ENCODE measurements around the gene ITGAL.

- TF ChIP-seq, protein P1, sequence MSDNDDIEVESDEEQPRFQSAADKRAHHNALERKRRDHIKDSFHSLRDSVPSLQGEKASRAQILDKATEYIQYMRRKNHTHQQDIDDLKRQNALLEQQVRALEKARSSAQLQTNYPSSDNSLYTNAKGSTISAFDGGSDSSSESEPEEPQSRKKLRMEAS (IDR thresholded peaks at IDR 0.05): no peak
- TF ChIP-seq CREB1 (IDR thresholded peaks at IDR 0.05; ENCODE audit: low read depth) (no peak), REST (IDR thresholded peaks at IDR 0.05; ENCODE audit: low read depth) (no peak), YY1 (IDR thresholded peaks at IDR 0.05; ENCODE audit: low read depth) (no peak), FOXM1 (IDR thresholded peaks at IDR 0.05; ENCODE audit: borderline replicate concordance, low read depth) (no peak), EP300 (IDR thresholded peaks at IDR 0.05; ENCODE audit: borderline replicate concordance) (no peak), TEAD4 (IDR thresholded peaks at IDR 0.05) (no peak), RAD21 (IDR thresholded peaks at IDR 0.05; ENCODE audit: low read depth) (no peak), EGR1 (IDR thresholded peaks at IDR 0.05) (no peak), TCF12 (IDR thresholded peaks at IDR 0.05; ENCODE audit: low read depth) (no peak), TAF1 (IDR thresholded peaks at IDR 0.05; ENCODE audit: low read depth) (no peak), CEBPB (IDR thresholded peaks at IDR 0.05) (no peak), NFIC (IDR thresholded peaks at IDR 0.05) (no peak)
- TF ChIP-seq, protein P2, sequence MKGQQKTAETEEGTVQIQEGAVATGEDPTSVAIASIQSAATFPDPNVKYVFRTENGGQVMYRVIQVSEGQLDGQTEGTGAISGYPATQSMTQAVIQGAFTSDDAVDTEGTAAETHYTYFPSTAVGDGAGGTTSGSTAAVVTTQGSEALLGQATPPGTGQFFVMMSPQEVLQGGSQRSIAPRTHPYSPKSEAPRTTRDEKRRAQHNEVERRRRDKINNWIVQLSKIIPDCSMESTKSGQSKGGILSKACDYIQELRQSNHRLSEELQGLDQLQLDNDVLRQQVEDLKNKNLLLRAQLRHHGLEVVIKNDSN (IDR thresholded peaks at IDR 0.05): no peak
Measured at GRCh38 chr16:30539000-30539964, 66.7 kb downstream of the ITGAL start.
